Lung (tissue), 12 donors: Measurements from ENCODE around the gene AGBL4. TPM values are rescaled to one million over a fixed set of nuclear protein-coding genes. Genes with fewer than 3 reads are reported as not detected.

Source experiments
- ATAC-seq: fragments of 200-7000 bp; cut with Tn5 transposase; one replicate; pipeline ENCODE4 v1.9.1; 2020; ENCODE audit warnings: moderate number of reproducible peaks; ENCODE audit not compliant: insufficient read depth, low FRiP score
- DNase-seq, 3 donors: peaks; one replicate each; pipeline ENCODE4 v3.0.0-alpha.2; 2013 to 2017
- H3K27ac ChIP-seq, 2 donors: one replicate each; pipeline ENCODE4 v1.5.1; 2013; ENCODE audit warnings: mild to moderate bottlenecking in 2 of 2, moderate library complexity in 2 of 2, control low read depth in 1 of 2, inconsistent platforms in 1 of 2, low read depth in 1 of 2, low read length in 1 of 2
- H3K27me3 ChIP-seq, 3 donors: one replicate each; pipeline ENCODE4 v1.5.1; 2013; ENCODE audit warnings: low read length in 2 of 3; ENCODE audit not compliant: control insufficient read depth in 3 of 3, insufficient read depth in 3 of 3
- H3K36me3 ChIP-seq, 4 donors: one replicate each; pipeline ENCODE4 v1.5.1; 2013; ENCODE audit warnings: low read length in 4 of 4, mild to moderate bottlenecking in 1 of 4, moderate library complexity in 1 of 4; ENCODE audit not compliant: control insufficient read depth in 4 of 4, insufficient read depth in 4 of 4
- H3K4me1 ChIP-seq, 5 donors: one replicate each; pipeline ENCODE4 v1.5.1; 2013; ENCODE audit warnings: low read length in 5 of 5, mild to moderate bottlenecking in 2 of 5, moderate library complexity in 1 of 5; ENCODE audit not compliant: control insufficient read depth in 5 of 5, insufficient read depth in 5 of 5
- H3K4me3 ChIP-seq: one replicate; pipeline ENCODE4 v1.5.1; 2013; ENCODE audit warnings: mild to moderate bottlenecking, control low read depth, moderate library complexity
- H3K9ac ChIP-seq, 2 donors: one replicate each; pipeline ENCODE4 v1.5.1; 2013; ENCODE audit warnings: low read length in 2 of 2, control low read depth in 1 of 2; ENCODE audit not compliant: insufficient read depth in 1 of 2
- H3K9me3 ChIP-seq, 4 donors: one replicate each; pipeline ENCODE4 v1.5.1; 2013; ENCODE audit warnings: low read length in 3 of 4, mild to moderate bottlenecking in 1 of 4, moderate library complexity in 1 of 4; ENCODE audit not compliant: control insufficient read depth in 4 of 4, insufficient read depth in 3 of 4
- WGBS, 2 donors: extraction: QIAGEN DNeasy Blood & Tissue Kit; methylation state at CpG; one replicate each; pipeline ENCODE4 v1.1.7; 2013; 5-methylcytosine and 5-hydroxymethylcytosine counted together
- polyA plus RNA-seq, 2 donors: library from polyadenylated mRNA; stranded (reverse); fragments of 200-250 nt; gene quantifications; one replicate each; pipeline ENCODE4 v1.2.1, GENCODE V29; 2013
- total RNA-seq, 2 donors: library from RNA; depleted of rRNA in 1 of 2; stranded (reverse); fragments of >200 nt in 1 of 2; gene quantifications; one replicate each; pipeline ENCODE4 v1.2.1, GENCODE V29; 2014 to 2021
- TF ChIP-seq, protein P1 (sequence below): IDR thresholded peaks from 2 replicates; pipeline ENCODE4 v1.5.1; 2012; ENCODE audit warnings: mild to moderate bottlenecking; ENCODE audit errors: control extremely low read depth, extremely low read depth
- donor health status: control.
- donor health status: control.
- donor health status: Bipolar disorder and iron deficiency.
- donor health status: healthy.
- donor health status: DM: yes; HTN: yes; CAD: no.

The AGBL4 gene
- total and polyA plus RNA-seq, 4 donors = 0.24 to 7.5 (median 2.6) TPM

DNA sequence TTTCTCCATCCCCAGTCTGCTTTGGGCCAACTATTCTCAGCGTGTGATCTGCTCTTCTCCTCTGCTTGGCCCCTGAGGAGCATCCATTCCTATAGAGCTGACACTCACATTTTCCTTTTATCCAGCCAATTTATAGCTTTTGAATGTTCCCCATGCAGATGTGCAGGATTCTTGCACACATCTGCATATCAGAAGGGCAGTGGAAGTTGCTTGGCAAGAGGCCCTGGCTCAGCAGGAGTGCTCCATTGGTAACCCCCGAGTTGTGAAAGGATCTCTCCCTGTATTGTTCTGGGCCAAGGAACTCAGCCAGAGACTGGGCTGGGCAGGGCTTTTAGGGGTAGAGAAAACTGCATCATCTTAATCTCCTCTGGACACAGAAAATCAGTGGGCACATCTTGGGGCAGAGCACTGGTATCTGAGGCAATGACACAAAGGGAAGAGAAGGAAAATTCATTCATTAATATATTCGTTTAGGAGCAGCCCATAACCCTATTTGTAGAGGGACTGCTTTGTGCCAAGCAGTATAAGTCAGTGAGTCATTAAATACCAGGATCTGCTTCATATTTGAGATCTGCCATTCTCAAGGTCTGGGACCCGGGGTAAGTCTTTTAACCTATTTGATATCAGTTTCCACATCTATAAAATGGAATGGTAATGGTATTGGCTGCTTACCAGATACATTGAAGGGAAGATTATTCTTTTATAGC is 1216.0 kb downstream of the AGBL4 start:
- ATAC-seq (no peak), DNase-seq (peak; percentile 66 to 86 (median 79))
- WGBS, 2 donors = 62 to 84% methylated on average over 4 of the region's 4 CpGs

DNA sequence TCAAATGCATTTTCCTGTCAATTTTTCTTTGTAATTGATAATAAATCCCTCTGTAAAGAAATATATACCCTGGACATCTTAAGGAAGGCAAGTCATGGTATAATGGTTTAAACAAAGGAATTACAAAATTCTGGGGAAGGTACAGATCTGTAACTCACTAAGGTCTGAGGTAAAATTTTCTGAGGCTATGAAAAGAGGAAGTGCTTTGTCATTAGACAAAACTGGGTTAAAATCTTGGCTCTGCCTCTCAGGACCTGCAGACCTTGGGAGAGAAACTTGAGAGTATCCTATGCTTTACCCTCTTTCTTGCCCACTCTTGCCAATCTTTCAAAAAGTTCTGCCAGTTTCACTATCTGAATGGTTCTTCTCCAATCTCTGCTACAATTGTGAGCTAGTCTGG is 1220.3 kb downstream of the AGBL4 start:
- TF ChIP-seq, protein P1, sequence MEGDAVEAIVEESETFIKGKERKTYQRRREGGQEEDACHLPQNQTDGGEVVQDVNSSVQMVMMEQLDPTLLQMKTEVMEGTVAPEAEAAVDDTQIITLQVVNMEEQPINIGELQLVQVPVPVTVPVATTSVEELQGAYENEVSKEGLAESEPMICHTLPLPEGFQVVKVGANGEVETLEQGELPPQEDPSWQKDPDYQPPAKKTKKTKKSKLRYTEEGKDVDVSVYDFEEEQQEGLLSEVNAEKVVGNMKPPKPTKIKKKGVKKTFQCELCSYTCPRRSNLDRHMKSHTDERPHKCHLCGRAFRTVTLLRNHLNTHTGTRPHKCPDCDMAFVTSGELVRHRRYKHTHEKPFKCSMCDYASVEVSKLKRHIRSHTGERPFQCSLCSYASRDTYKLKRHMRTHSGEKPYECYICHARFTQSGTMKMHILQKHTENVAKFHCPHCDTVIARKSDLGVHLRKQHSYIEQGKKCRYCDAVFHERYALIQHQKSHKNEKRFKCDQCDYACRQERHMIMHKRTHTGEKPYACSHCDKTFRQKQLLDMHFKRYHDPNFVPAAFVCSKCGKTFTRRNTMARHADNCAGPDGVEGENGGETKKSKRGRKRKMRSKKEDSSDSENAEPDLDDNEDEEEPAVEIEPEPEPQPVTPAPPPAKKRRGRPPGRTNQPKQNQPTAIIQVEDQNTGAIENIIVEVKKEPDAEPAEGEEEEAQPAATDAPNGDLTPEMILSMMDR = no peak
- ATAC-seq (no peak), DNase-seq (no peak)
- peaks cover 0 to 3% (median 1%) of the 10 kb centered on the region in 4 donors for H3K9me3 ChIP-seq
- H3K36me3 ChIP-seq = no peaks in the 10 kb centered on the region
- H3K27me3 ChIP-seq = no peaks in the 10 kb centered on the region
- no peak overlapping the region for H3K4me3 ChIP-seq
- H3K9ac ChIP-seq = no peak overlapping the region
- H3K27ac ChIP-seq = no peak overlapping the region
- H3K4me1 ChIP-seq = peaks cover 0 to 18% (median 3%) of the 10 kb centered on the region in 5 donors

More for the DNA sequence above, 1216.0 kb downstream of the AGBL4 start:
- TF ChIP-seq, protein P1 = no peak
- no peak overlapping the region for H3K9ac ChIP-seq
- H3K4me1 ChIP-seq = peaks cover 0 to 20% (median 3%) of the 10 kb centered on the region in 5 donors
- peaks cover 0 to 3% (median 0%) of the 10 kb centered on the region in 4 donors for H3K9me3 ChIP-seq
- no peaks in the 10 kb centered on the region for H3K27me3 ChIP-seq
- no peaks in the 10 kb centered on the region for H3K36me3 ChIP-seq
- no peak overlapping the region for H3K27ac ChIP-seq
- H3K4me3 ChIP-seq = no peak overlapping the region

DNA sequence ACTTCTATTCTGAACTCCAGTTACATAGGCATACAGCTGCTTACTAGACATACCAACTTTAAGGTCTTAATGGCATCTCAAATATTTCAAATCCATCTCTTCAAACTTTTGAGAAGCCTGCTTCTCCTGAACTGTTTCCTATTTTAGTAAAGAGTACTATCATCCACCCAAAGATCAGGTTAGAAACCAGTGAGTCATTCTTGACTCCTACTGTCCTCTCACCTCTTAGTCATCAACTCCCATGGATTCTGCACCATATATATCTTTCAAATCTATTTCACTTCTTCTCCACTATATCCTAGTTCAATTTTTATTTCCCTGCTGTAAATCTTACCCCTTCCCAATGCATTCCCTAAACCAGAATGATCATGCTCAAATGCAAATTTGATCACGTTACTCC is 1228.9 kb downstream of the AGBL4 start:
- peaks cover 0 to 25% (median 9%) of the 10 kb centered on the region in 5 donors for H3K4me1 ChIP-seq
- TF ChIP-seq, protein P1 = no peak
- H3K27me3 ChIP-seq = no peaks in the 10 kb centered on the region
- H3K4me3 ChIP-seq = no peak overlapping the region
- no peak for ATAC-seq
- H3K9ac ChIP-seq = no peak overlapping the region
- H3K9me3 ChIP-seq = no peaks in the 10 kb centered on the region
- 0 to 36% methylated on average over 1 of the region's 1 CpG for WGBS, 2 donors
- DNase-seq = no peak
- no peak overlapping the region for H3K27ac ChIP-seq
- H3K36me3 ChIP-seq = no peaks in the 10 kb centered on the region
